GM12878 (cell line): Measurements from ENCODE around the gene ADIPOQ.

Source experiments
- ATF7 ChIP-seq: fragments of 450-650 bp; IDR thresholded peaks from 2 replicates; pipeline ENCODE4 v1.6.1; 2016; ENCODE audit warnings: low read depth, mild to moderate bottlenecking
- EGR1 ChIP-seq, 2 experiments: IDR thresholded peaks; 1 replicate in 1 of 2; 2 replicates in 1 of 2; pipeline ENCODE4 v1.6.1; 2011 to 2012; ENCODE audit warnings: low read depth in 2 of 2, low read length in 2 of 2, borderline replicate concordance in 1 of 2, mild to moderate bottlenecking in 1 of 2, moderate library complexity in 1 of 2
- MEF2B ChIP-seq: fragments of 450-650 bp; IDR thresholded peaks from 2 replicates; pipeline ENCODE4 v1.6.1; 2018; ENCODE audit warnings: mild to moderate bottlenecking, moderate library complexity; ENCODE audit not compliant: partially characterized antibody, poor library complexity, severe bottlenecking
- MXI1 ChIP-seq: fragments of 150-350 bp; IDR thresholded peaks from 2 replicates; pipeline ENCODE4 v1.6.1; 2011; ENCODE audit warnings: low read depth, mild to moderate bottlenecking, inconsistent platforms, low read length, improper control_type of control experiment
- PAX8 ChIP-seq: fragments of 450-650 bp; IDR thresholded peaks from 2 replicates; pipeline ENCODE4 v1.6.1; 2017; ENCODE audit warnings: mild to moderate bottlenecking, moderate library complexity
- POLR2A ChIP-seq: IDR thresholded peaks from 2 replicates; pipeline ENCODE4 v1.6.1; 2011; ENCODE audit warnings: low read depth, mild to moderate bottlenecking, low read length
- POLR2AphosphoS5 ChIP-seq: IDR thresholded peaks from 2 replicates; pipeline ENCODE4 v1.6.1; 2011; ENCODE audit warnings: mild to moderate bottlenecking, low read length, inconsistent platforms
- SMAD1 ChIP-seq: fragments of 450-650 bp; IDR thresholded peaks from 2 replicates; pipeline ENCODE4 v1.6.1; 2018; ENCODE audit warnings: mild to moderate bottlenecking, low read depth; ENCODE audit not compliant: partially characterized antibody
- ZSCAN29 ChIP-seq: fragments of 450-650 bp; IDR thresholded peaks from 2 replicates; pipeline ENCODE4 v1.6.1; 2017; ENCODE audit warnings: mild to moderate bottlenecking, moderate library complexity
- TF ChIP-seq, protein P1 (sequence below), 3 experiments: IDR thresholded peaks in 2 of 3; conservative IDR thresholded peaks in 1 of 3; 2 replicates each; pipeline ENCODE4 v1.5.1; 2011; ENCODE audit warnings: low read depth in 3 of 3, low read length in 3 of 3, mild to moderate bottlenecking in 3 of 3, control low read depth in 2 of 3, moderate library complexity in 2 of 3, inconsistent platforms in 1 of 3, mixed read lengths in 1 of 3; ENCODE audit not compliant: control insufficient read depth in 2 of 3, insufficient read depth in 1 of 3; ENCODE audit errors: extremely low read depth in 1 of 3
- TF ChIP-seq, protein P2 (sequence below): IDR thresholded peaks from 2 replicates; pipeline ENCODE4 v1.6.1; 2011; ENCODE audit warnings: borderline replicate concordance, low read depth, mild to moderate bottlenecking, moderate library complexity, low read length; ENCODE audit not compliant: insufficient read depth, poor library complexity, severe bottlenecking
- TF ChIP-seq, protein P3 (sequence below): fragments of 450-650 bp; IDR thresholded peaks from 2 replicates; pipeline ENCODE4 v1.6.1; 2017; ENCODE audit warnings: mild to moderate bottlenecking, moderate library complexity
- TF ChIP-seq, protein P4 (sequence below): IDR thresholded peaks from 2 replicates; pipeline ENCODE4 v1.6.1; 2012; ENCODE audit warnings: low read depth, low read length, improper control_type of control experiment

DNA sequence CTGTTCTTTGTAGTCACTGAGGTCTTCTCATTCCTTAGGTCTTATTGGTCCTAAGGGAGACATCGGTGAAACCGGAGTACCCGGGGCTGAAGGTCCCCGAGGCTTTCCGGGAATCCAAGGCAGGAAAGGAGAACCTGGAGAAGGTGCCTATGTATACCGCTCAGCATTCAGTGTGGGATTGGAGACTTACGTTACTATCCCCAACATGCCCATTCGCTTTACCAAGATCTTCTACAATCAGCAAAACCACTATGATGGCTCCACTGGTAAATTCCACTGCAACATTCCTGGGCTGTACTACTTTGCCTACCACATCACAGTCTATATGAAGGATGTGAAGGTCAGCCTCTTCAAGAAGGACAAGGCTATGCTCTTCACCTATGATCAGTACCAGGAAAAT lies 11.6 kb downstream of the ADIPOQ start:
- TF ChIP-seq POLR2AphosphoS5 (no peak), MEF2B (no peak), ATF7 (no peak), PAX8 (no peak), MXI1 (no peak), POLR2A (no peak), SMAD1 (no peak), ZSCAN29 (no peak), EGR1 (IDR thresholded peaks at IDR 0.05; ENCODE audit: borderline replicate concordance in 1 of 2, low read depth in 2 of 2, low read length in 2 of 2) (no peak)
- TF ChIP-seq, protein P1, sequence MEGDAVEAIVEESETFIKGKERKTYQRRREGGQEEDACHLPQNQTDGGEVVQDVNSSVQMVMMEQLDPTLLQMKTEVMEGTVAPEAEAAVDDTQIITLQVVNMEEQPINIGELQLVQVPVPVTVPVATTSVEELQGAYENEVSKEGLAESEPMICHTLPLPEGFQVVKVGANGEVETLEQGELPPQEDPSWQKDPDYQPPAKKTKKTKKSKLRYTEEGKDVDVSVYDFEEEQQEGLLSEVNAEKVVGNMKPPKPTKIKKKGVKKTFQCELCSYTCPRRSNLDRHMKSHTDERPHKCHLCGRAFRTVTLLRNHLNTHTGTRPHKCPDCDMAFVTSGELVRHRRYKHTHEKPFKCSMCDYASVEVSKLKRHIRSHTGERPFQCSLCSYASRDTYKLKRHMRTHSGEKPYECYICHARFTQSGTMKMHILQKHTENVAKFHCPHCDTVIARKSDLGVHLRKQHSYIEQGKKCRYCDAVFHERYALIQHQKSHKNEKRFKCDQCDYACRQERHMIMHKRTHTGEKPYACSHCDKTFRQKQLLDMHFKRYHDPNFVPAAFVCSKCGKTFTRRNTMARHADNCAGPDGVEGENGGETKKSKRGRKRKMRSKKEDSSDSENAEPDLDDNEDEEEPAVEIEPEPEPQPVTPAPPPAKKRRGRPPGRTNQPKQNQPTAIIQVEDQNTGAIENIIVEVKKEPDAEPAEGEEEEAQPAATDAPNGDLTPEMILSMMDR (IDR thresholded peaks at IDR 0.05 in 2 of 3, conservative IDR thresholded peaks at IDR 0.05 in 1 of 3; ENCODE audit: control insufficient read depth in 2 of 3, extremely low read depth in 1 of 3, insufficient read depth in 1 of 3, low read depth in 3 of 3, low read length in 3 of 3): no peak
- TF ChIP-seq, protein P2, sequence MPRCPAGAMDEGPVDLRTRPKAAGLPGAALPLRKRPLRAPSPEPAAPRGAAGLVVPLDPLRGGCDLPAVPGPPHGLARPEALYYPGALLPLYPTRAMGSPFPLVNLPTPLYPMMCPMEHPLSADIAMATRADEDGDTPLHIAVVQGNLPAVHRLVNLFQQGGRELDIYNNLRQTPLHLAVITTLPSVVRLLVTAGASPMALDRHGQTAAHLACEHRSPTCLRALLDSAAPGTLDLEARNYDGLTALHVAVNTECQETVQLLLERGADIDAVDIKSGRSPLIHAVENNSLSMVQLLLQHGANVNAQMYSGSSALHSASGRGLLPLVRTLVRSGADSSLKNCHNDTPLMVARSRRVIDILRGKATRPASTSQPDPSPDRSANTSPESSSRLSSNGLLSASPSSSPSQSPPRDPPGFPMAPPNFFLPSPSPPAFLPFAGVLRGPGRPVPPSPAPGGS: no peak
- TF ChIP-seq, protein P3, sequence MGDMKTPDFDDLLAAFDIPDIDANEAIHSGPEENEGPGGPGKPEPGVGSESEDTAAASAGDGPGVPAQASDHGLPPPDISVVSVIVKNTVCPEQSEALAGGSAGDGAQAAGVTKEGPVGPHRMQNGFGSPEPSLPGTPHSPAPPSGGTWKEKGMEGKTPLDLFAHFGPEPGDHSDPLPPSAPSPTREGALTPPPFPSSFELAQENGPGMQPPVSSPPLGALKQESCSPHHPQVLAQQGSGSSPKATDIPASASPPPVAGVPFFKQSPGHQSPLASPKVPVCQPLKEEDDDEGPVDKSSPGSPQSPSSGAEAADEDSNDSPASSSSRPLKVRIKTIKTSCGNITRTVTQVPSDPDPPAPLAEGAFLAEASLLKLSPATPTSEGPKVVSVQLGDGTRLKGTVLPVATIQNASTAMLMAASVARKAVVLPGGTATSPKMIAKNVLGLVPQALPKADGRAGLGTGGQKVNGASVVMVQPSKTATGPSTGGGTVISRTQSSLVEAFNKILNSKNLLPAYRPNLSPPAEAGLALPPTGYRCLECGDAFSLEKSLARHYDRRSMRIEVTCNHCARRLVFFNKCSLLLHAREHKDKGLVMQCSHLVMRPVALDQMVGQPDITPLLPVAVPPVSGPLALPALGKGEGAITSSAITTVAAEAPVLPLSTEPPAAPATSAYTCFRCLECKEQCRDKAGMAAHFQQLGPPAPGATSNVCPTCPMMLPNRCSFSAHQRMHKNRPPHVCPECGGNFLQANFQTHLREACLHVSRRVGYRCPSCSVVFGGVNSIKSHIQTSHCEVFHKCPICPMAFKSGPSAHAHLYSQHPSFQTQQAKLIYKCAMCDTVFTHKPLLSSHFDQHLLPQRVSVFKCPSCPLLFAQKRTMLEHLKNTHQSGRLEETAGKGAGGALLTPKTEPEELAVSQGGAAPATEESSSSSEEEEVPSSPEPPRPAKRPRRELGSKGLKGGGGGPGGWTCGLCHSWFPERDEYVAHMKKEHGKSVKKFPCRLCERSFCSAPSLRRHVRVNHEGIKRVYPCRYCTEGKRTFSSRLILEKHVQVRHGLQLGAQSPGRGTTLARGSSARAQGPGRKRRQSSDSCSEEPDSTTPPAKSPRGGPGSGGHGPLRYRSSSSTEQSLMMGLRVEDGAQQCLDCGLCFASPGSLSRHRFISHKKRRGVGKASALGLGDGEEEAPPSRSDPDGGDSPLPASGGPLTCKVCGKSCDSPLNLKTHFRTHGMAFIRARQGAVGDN: no peak
- TF ChIP-seq, protein P4, sequence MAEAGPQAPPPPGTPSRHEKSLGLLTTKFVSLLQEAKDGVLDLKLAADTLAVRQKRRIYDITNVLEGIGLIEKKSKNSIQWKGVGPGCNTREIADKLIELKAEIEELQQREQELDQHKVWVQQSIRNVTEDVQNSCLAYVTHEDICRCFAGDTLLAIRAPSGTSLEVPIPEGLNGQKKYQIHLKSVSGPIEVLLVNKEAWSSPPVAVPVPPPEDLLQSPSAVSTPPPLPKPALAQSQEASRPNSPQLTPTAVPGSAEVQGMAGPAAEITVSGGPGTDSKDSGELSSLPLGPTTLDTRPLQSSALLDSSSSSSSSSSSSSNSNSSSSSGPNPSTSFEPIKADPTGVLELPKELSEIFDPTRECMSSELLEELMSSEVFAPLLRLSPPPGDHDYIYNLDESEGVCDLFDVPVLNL: no peak
